T-helper 1 cell treated with Interleukin-12 subunit alpha and Interleukin-12 subunit beta and Interleukin-4 antibody, amounts not matched to agents 30 μg/mL and 1 μg/mL, for 36 hours (primary cell): Measurements from ENCODE around the gene OR6B3.

Source experiments
- H3K27ac Mint-ChIP-seq: one replicate; pipeline ENCODE4 v1.8.0; 2021; ENCODE audit warnings: mild to moderate bottlenecking, mixed read lengths
- H3K27me3 Mint-ChIP-seq: one replicate; pipeline ENCODE4 v1.8.0; 2021; ENCODE audit warnings: low read depth, mixed read lengths
- H3K36me3 Mint-ChIP-seq: one replicate; pipeline ENCODE4 v1.8.0; 2021; ENCODE audit warnings: low read depth, mixed read lengths
- H3K4me1 Mint-ChIP-seq: one replicate; pipeline ENCODE4 v1.8.0; 2021; ENCODE audit warnings: low read depth, mixed read lengths
- H3K4me3 Mint-ChIP-seq: one replicate; pipeline ENCODE4 v1.8.0; 2021; ENCODE audit warnings: mild to moderate bottlenecking, moderate library complexity, mixed read lengths
- H3K9me3 Mint-ChIP-seq: one replicate; pipeline ENCODE4 v1.8.0; 2021; ENCODE audit warnings: mixed read lengths

OR6B3 gene

DNA sequence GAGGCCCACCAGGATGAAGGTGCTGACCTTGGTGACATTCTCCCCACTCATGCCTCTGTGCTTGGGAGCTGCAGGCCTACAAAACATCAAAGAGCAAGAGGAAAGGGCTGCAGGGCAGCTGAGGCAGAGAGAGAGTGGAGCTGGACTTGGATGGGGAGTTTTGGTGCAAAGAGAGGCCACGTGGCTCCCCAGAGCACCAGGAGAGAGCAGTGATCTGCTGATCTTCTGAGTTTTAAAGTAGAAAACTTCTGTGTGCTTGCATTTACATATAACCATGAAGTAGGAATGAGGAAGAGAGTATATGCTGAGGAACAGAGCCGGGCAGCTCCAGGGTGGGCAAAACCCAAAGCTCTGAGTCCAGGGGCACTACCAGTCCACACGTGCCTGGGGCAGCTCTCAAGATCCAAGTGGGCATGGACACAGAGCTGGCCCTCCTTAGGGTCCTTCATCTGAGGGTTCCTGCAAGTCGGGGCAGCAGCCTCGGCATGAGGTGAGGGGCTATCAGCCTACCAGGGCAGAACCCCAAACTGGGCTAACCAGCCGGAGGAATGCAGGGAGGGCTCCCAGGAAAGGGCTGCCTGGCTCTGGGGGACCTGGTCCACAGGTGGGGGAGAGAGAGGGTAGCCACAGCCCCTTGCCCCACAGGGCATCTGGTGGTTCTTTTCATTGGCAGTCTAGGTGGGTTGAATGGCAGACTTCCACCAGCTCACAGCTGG, 22.8 kb downstream of the OR6B3 start, which contains the start of gene OR6B2:
OR6B2 (minus strand) TSS at position 51 of the 716 bp plus-strand sequence; CDS start at position 51, 0 bp downstream.
- no peak within 1 kb of the TSS for H3K4me3 Mint-ChIP-seq
- no peaks in the 10 kb centered on the region for H3K9me3 Mint-ChIP-seq
- no peaks in the 10 kb centered on the region for H3K36me3 Mint-ChIP-seq
- no peak within 1 kb of the TSS for H3K27ac Mint-ChIP-seq
- no peaks in the 10 kb centered on the region for H3K4me1 Mint-ChIP-seq
- peaks cover 11% of the 10 kb centered on the region for H3K27me3 Mint-ChIP-seq

DNA sequence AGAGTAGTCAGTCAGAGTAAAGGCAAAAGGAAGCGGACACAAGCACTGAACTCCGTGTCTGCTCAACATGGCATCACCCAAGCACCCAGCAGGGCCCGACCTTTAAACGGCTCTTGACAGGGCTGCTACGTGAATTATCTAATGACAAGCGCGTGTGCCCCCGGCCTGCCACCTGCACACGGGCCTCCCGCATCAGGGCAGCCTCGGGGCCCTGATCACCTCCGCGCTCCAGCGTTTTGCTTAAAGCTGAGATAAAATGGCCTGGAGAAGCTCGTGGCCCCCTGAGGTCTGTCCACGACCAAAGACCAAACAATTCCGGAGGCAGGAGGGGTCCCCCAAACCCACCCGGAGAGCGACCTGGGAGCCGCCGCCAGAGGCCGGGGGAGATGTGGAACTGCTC, 28.6 kb downstream of the OR6B3 start:
- Mint-ChIP-seq H3K4me1 (peaks cover 18% of the 10 kb centered on the region), H3K27ac (peak overlapping the region; percentile 92), H3K27me3 (no peaks in the 10 kb centered on the region), H3K36me3 (peaks cover 8% of the 10 kb centered on the region), H3K4me3 (peak overlapping the region; percentile 92), H3K9me3 (no peaks in the 10 kb centered on the region)

DNA sequence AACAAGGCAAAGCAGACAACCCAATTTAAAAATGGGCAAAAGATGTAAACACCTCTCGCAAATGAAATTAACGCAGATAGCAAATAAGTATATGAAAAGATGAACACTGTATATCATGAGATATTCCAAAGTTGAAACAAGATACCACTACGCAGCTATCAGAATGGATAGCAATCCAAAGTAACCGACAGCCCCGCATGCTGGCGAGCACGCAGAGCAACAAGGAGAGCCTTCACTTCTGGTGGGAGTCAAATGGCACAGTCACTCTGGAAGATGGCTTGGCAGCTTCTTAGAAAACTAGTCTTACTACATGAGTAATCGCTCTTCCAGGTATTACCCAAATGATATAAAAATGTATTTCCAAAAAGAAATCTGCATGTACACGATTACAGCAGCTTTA, 29.5 kb downstream of the OR6B3 start:
- H3K27ac Mint-ChIP-seq, result no peak overlapping the region
- peaks cover 13% of the 10 kb centered on the region for H3K36me3 Mint-ChIP-seq
- peaks cover 18% of the 10 kb centered on the region for H3K4me1 Mint-ChIP-seq
- H3K27me3 Mint-ChIP-seq, result no peaks in the 10 kb centered on the region
- H3K9me3 Mint-ChIP-seq, result no peaks in the 10 kb centered on the region
- H3K4me3 Mint-ChIP-seq, result peak overlapping the region; percentile 92

- H3K27ac Mint-ChIP-seq, result no peak overlapping the region
- no peaks in the 10 kb centered on the region for H3K9me3 Mint-ChIP-seq
- H3K4me3 Mint-ChIP-seq, result no peak overlapping the region
- peaks cover 29% of the 10 kb centered on the region for H3K36me3 Mint-ChIP-seq
- H3K4me1 Mint-ChIP-seq, result peaks cover 18% of the 10 kb centered on the region
- no peaks in the 10 kb centered on the region for H3K27me3 Mint-ChIP-seq
These were observed 31.7 kb downstream of the OR6B3 start for GRCh38 chr2:240021488-240022104.

GRCh38 chr2:240018071-240018750, 35.1 kb downstream of the OR6B3 start:
- no peaks in the 10 kb centered on the region for H3K9me3 Mint-ChIP-seq
- H3K4me3 Mint-ChIP-seq, result no peak overlapping the region
- no peaks in the 10 kb centered on the region for H3K27me3 Mint-ChIP-seq
- peaks cover 41% of the 10 kb centered on the region for H3K36me3 Mint-ChIP-seq
- H3K27ac Mint-ChIP-seq, result no peak overlapping the region
- peaks cover 7% of the 10 kb centered on the region for H3K4me1 Mint-ChIP-seq

- no peaks in the 10 kb centered on the region for H3K4me1 Mint-ChIP-seq
- peaks cover 44% of the 10 kb centered on the region for H3K36me3 Mint-ChIP-seq
- H3K27ac Mint-ChIP-seq, result no peak overlapping the region
- H3K27me3 Mint-ChIP-seq, result no peaks in the 10 kb centered on the region
- no peak overlapping the region for H3K4me3 Mint-ChIP-seq
- no peaks in the 10 kb centered on the region for H3K9me3 Mint-ChIP-seq
These were observed 39.0 kb downstream of the OR6B3 start for GRCh38 chr2:240014327-240014726.

DNA sequence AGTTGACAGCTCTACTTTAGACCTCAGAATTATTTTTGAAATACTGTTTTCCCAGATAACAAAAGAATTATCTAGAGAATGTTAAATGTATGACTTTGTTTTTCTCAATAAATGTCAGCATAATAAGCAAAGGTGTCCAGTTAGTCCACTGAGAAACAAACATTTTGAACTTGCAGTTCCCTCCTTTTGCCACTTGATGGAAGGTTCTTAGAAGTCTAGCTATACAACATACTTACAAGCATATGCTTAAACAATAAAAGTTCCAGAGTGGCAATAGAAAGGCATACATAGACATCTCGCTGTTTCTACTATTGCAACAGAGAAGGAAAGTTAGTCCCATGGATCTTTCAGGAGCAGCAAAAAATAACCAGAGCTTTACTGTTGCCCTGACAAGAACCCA, 40.0 kb downstream of the OR6B3 start:
- Mint-ChIP-seq H3K9me3 (no peaks in the 10 kb centered on the region), H3K27ac (no peak overlapping the region), H3K4me1 (no peaks in the 10 kb centered on the region), H3K4me3 (no peak overlapping the region), H3K36me3 (peaks cover 35% of the 10 kb centered on the region), H3K27me3 (no peaks in the 10 kb centered on the region)

DNA sequence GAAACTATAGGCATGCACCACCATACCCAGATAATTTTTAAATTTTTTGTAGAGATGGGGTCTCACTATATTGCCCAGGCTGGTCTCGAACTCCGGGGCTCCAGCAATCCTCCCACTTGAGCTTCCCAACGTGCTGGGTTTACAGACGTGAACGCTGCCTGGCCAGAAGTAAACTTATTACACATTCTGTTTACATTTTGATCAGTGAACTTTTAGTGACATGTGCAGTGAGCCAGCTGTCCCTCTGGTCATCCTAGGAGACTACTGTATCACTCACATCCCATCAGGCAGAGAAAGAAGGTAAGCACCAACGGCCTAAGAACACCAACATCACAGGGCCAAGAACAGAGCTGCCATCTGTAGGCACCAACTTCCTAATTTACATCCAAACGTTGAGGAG, 50.3 kb downstream of the OR6B3 start:
- no peak overlapping the region for H3K4me3 Mint-ChIP-seq
- no peaks in the 10 kb centered on the region for H3K9me3 Mint-ChIP-seq
- no peaks in the 10 kb centered on the region for H3K27me3 Mint-ChIP-seq
- H3K27ac Mint-ChIP-seq, result no peak overlapping the region
- H3K4me1 Mint-ChIP-seq, result no peaks in the 10 kb centered on the region
- H3K36me3 Mint-ChIP-seq, result peaks cover 25% of the 10 kb centered on the region

- no peaks in the 10 kb centered on the region for H3K4me1 Mint-ChIP-seq
- no peak overlapping the region for H3K27ac Mint-ChIP-seq
- H3K9me3 Mint-ChIP-seq, result no peaks in the 10 kb centered on the region
- no peak overlapping the region for H3K4me3 Mint-ChIP-seq
- no peaks in the 10 kb centered on the region for H3K27me3 Mint-ChIP-seq
- peaks cover 17% of the 10 kb centered on the region for H3K36me3 Mint-ChIP-seq
These were observed 52.6 kb downstream of the OR6B3 start for GRCh38 chr2:240000671-240001070.

GRCh38 chr2:239997686-239998409, 55.5 kb downstream of the OR6B3 start:
- Mint-ChIP-seq H3K4me1 (no peaks in the 10 kb centered on the region), H3K27ac (no peak overlapping the region), H3K4me3 (no peak overlapping the region), H3K36me3 (peaks cover 19% of the 10 kb centered on the region), H3K9me3 (no peaks in the 10 kb centered on the region), H3K27me3 (no peaks in the 10 kb centered on the region)
